K562 (cell line): Measurements from ENCODE around the gene DLK1. TPM values are rescaled to one million over a fixed set of nuclear protein-coding genes. Genes with fewer than 3 reads are reported as not detected.
A peak's percentile ranks its signal among the peaks of the same experiment; 100 is the strongest.

ENCODE experiments used
- ATF1 ChIP-seq, 2 experiments: fragments of 450-650 bp in 1 of 2; IDR thresholded peaks; 2 replicates each; pipeline ENCODE4 v1.6.1; 2016; ENCODE audit warnings: missing compliant biosample characterization in 1 of 2, missing genetic modification characterization in 1 of 2
- BMI1 ChIP-seq: fragments of 150-350 bp; IDR thresholded peaks from 2 replicates; pipeline ENCODE4 v1.6.1; 2014; ENCODE audit warnings: low read length
- COPS2 ChIP-seq: fragments of 450-650 bp; conservative IDR thresholded peaks from 2 replicates; pipeline ENCODE4 v1.6.1; 2016; ENCODE audit warnings: mild to moderate bottlenecking, moderate library complexity
- EP300 ChIP-seq: IDR thresholded peaks from 2 replicates; pipeline ENCODE4 v1.6.1; 2012; ENCODE audit warnings: low read length, improper control_type of control experiment
- ESRRA ChIP-seq: fragments of 450-650 bp; IDR thresholded peaks from 2 replicates; pipeline ENCODE4 v1.6.1; 2014; ENCODE audit warnings: low read depth, mild to moderate bottlenecking, moderate library complexity, borderline replicate concordance
- GTF2B ChIP-seq: IDR thresholded peaks from 2 replicates; pipeline ENCODE4 v1.6.1; 2011; ENCODE audit not compliant: insufficient read length; ENCODE audit errors: extremely low read depth
- HOXB6 ChIP-seq: fragments of 250-450 bp; sonication (Bioruptor Pico); IDR thresholded peaks from 2 replicates; pipeline ENCODE4 v1.5.1; 2022; ENCODE audit warnings: mild to moderate bottlenecking, borderline replicate concordance
- KLF6 ChIP-seq: fragments of 250-450 bp; sonication (Bioruptor Pico); IDR thresholded peaks from 2 replicates; pipeline ENCODE4 v1.4.0; 2020; ENCODE audit warnings: mild to moderate bottlenecking, moderate library complexity, borderline replicate concordance
- MYNN ChIP-seq, 2 experiments: sonication (generic); formaldehyde crosslinking in 1 of 2; IDR thresholded peaks; 2 replicates each; pipeline versions ENCODE4 v1.5.0 to v1.6.1; 2016 to 2020; ENCODE audit warnings: antibody characterized with exemption in 1 of 2, missing genetic modification reagents in 1 of 2
- SIRT6 ChIP-seq: IDR thresholded peaks from one replicate; pipeline ENCODE4 v1.6.1; 2012; ENCODE audit warnings: low read depth, mild to moderate bottlenecking, control low read depth, inconsistent platforms, low read length, moderate library complexity
- SMAD4 ChIP-seq: fragments of 250-450 bp; sonication (Bioruptor Pico); conservative IDR thresholded peaks from 2 replicates; pipeline ENCODE4 v1.8.0; 2021; ENCODE audit warnings: inconsistent platforms, mild to moderate bottlenecking, moderate library complexity
- SPI1 ChIP-seq: IDR thresholded peaks from 2 replicates; pipeline ENCODE4 v1.6.1; 2011; ENCODE audit warnings: low read depth, low read length, control low read depth, borderline replicate concordance
- ZBTB7A ChIP-seq: IDR thresholded peaks from 2 replicates; pipeline ENCODE4 v1.6.1; 2011; ENCODE audit warnings: low read depth, mild to moderate bottlenecking, low read length, moderate library complexity, borderline replicate concordance; ENCODE audit not compliant: control insufficient read depth
- polyA plus RNA-seq, 8 experiments: library from polyadenylated mRNA; depleted of rRNA in 4 of 8; stranded (reverse) in 5 of 8; unstranded in 3 of 8; fragments of >200 nt; fragmentation: Nextera tagmentation in 2 of 8; fragmentation: Illumina TruSeq in 1 of 8; extraction: Ambion mirVana in 2 of 8; extraction: Trizol in 1 of 8; gene quantifications; 2 replicates each; pipeline versions ENCODE4 v1.2.1 to v1.2.3, GENCODE V29; 2011 to 2014; ENCODE audit warnings: inconsistent platforms in 1 of 8, missing spikeins in 1 of 8
- total RNA-seq, 7 experiments: library from RNA; depleted of rRNA in 6 of 7; stranded (reverse); fragments of >200 nt in 6 of 7; fragmentation: Illumina TruSeq in 2 of 7; extraction: Trizol in 2 of 7; gene quantifications; 2 replicates each; pipeline versions ENCODE4 v1.2.1 to v1.2.3, GENCODE V29; 2011 to 2021; ENCODE audit warnings: low replicate concordance in 1 of 7
- TF ChIP-seq, protein P1 (sequence below): sonication (generic); formaldehyde crosslinking; IDR thresholded peaks from 2 replicates; pipeline ENCODE4 v1.8.0; 2022; ENCODE audit warnings: mild to moderate bottlenecking, missing genetic modification reagents
- TF ChIP-seq, protein P2 (sequence below), 2 experiments: IDR thresholded peaks; 2 replicates each; pipeline ENCODE4 v1.6.1; 2012; ENCODE audit warnings: improper control_type of control experiment in 2 of 2, low read depth in 2 of 2, low read length in 2 of 2, borderline replicate concordance in 1 of 2
- TF ChIP-seq, protein P3 (sequence below): fragments of 250-450 bp; sonication (Bioruptor Pico); IDR thresholded peaks from 2 replicates; pipeline ENCODE4 v1.8.0; 2022; ENCODE audit warnings: moderate library complexity, mild to moderate bottlenecking, inconsistent platforms

The DLK1 gene
- total and polyA plus RNA-seq, 9 of the 15 experiments (the other 6 are each of a cell fraction or from before 2014, with no cell fraction given), result 4.4 to 97.2 (median 15.3) TPM

GRCh38 chr14:100677554-100678468, 48.9 kb upstream of the DLK1 start (continued):
- TF ChIP-seq, protein P1, sequence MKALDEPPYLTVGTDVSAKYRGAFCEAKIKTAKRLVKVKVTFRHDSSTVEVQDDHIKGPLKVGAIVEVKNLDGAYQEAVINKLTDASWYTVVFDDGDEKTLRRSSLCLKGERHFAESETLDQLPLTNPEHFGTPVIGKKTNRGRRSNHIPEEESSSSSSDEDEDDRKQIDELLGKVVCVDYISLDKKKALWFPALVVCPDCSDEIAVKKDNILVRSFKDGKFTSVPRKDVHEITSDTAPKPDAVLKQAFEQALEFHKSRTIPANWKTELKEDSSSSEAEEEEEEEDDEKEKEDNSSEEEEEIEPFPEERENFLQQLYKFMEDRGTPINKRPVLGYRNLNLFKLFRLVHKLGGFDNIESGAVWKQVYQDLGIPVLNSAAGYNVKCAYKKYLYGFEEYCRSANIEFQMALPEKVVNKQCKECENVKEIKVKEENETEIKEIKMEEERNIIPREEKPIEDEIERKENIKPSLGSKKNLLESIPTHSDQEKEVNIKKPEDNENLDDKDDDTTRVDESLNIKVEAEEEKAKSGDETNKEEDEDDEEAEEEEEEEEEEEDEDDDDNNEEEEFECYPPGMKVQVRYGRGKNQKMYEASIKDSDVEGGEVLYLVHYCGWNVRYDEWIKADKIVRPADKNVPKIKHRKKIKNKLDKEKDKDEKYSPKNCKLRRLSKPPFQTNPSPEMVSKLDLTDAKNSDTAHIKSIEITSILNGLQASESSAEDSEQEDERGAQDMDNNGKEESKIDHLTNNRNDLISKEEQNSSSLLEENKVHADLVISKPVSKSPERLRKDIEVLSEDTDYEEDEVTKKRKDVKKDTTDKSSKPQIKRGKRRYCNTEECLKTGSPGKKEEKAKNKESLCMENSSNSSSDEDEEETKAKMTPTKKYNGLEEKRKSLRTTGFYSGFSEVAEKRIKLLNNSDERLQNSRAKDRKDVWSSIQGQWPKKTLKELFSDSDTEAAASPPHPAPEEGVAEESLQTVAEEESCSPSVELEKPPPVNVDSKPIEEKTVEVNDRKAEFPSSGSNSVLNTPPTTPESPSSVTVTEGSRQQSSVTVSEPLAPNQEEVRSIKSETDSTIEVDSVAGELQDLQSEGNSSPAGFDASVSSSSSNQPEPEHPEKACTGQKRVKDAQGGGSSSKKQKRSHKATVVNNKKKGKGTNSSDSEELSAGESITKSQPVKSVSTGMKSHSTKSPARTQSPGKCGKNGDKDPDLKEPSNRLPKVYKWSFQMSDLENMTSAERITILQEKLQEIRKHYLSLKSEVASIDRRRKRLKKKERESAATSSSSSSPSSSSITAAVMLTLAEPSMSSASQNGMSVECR (CRISPR knock-in tag), result 0 out of 2 replicates have a peak, but pooled peaks have one; percentile 38
- TF ChIP-seq MYNN (IDR thresholded peaks at IDR 0.05), result 0 out of 2 replicates have a peak, but pooled peaks have one; percentile 18
- no peak for TF ChIP-seq MYNN (CRISPR knock-in tag; IDR thresholded peaks at IDR 0.05)
- TF ChIP-seq HOXB6 (CRISPR knock-in tag), result no peak
- peak; percentile 57 for TF ChIP-seq ESRRA
- peak; percentile 39; the same call in 1 of the 2 replicates for TF ChIP-seq EP300
- no peak for TF ChIP-seq GTF2B
- no peak for TF ChIP-seq KLF6 (CRISPR knock-in tag)
- 0 out of 2 replicates have a peak, but pooled peaks have one; percentile 23 for TF ChIP-seq SPI1
- peak; percentile 20; the same call in 1 of the 2 replicates for TF ChIP-seq ZBTB7A
- no peak for TF ChIP-seq SIRT6
- TF ChIP-seq SMAD4 (CRISPR knock-in tag), result peak; percentile 56; the same call in 1 of the 2 replicates
- TF ChIP-seq BMI1, result no peak
- TF ChIP-seq, protein P2, sequence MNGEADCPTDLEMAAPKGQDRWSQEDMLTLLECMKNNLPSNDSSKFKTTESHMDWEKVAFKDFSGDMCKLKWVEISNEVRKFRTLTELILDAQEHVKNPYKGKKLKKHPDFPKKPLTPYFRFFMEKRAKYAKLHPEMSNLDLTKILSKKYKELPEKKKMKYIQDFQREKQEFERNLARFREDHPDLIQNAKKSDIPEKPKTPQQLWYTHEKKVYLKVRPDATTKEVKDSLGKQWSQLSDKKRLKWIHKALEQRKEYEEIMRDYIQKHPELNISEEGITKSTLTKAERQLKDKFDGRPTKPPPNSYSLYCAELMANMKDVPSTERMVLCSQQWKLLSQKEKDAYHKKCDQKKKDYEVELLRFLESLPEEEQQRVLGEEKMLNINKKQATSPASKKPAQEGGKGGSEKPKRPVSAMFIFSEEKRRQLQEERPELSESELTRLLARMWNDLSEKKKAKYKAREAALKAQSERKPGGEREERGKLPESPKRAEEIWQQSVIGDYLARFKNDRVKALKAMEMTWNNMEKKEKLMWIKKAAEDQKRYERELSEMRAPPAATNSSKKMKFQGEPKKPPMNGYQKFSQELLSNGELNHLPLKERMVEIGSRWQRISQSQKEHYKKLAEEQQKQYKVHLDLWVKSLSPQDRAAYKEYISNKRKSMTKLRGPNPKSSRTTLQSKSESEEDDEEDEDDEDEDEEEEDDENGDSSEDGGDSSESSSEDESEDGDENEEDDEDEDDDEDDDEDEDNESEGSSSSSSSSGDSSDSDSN (IDR thresholded peaks at IDR 0.05; ENCODE audit: borderline replicate concordance in 1 of 2, low read depth in 2 of 2, low read length in 2 of 2), result 0 out of 4 replicates have a peak, but pooled peaks of 1 of the 2 experiments have one; percentile 19
- TF ChIP-seq COPS2, result no peak
- no peak for TF ChIP-seq ATF1 (CRISPR knock-in tag; IDR thresholded peaks at IDR 0.05)
- TF ChIP-seq ATF1 (tag; IDR thresholded peaks at IDR 0.05), result no peak
- TF ChIP-seq, protein P3, sequence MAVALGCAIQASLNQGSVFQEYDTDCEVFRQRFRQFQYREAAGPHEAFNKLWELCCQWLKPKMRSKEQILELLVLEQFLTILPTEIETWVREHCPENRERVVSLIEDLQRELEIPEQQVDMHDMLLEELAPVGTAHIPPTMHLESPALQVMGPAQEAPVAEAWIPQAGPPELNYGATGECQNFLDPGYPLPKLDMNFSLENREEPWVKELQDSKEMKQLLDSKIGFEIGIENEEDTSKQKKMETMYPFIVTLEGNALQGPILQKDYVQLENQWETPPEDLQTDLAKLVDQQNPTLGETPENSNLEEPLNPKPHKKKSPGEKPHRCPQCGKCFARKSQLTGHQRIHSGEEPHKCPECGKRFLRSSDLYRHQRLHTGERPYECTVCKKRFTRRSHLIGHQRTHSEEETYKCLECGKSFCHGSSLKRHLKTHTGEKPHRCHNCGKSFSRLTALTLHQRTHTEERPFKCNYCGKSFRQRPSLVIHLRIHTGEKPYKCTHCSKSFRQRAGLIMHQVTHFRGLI, result peak; percentile 98; the same call in 1 of the 2 replicates
